K562 (cell line): ENCODE data around the gene MCM9. TPM values are rescaled to one million over a fixed set of nuclear protein-coding genes. Genes with fewer than 3 reads are reported as not detected.

Experiments used
- EGR1 ChIP-seq: fragments of 450-650 bp; conservative IDR thresholded peaks from 2 replicates; pipeline ENCODE4 v1.6.1; 2017; ENCODE audit warnings: mild to moderate bottlenecking
- EP400 ChIP-seq: fragments of 450-650 bp; IDR thresholded peaks from 2 replicates; pipeline ENCODE4 v1.6.1; 2017; ENCODE audit warnings: antibody characterized with exemption, mild to moderate bottlenecking, moderate library complexity
- ETS1 ChIP-seq: conservative IDR thresholded peaks from 2 replicates; pipeline ENCODE4 v1.6.1; 2011; ENCODE audit warnings: low read depth, mild to moderate bottlenecking, low read length; ENCODE audit not compliant: control insufficient read depth
- HDAC8 ChIP-seq: fragments of 450-650 bp; IDR thresholded peaks from 2 replicates; pipeline ENCODE4 v1.6.1; 2016; ENCODE audit warnings: mild to moderate bottlenecking, missing genetic modification characterization, moderate library complexity, missing compliant biosample characterization
- MAFG ChIP-seq: fragments of 450-650 bp; conservative IDR thresholded peaks from 2 replicates; pipeline ENCODE4 v1.6.1; 2016; ENCODE audit warnings: missing genetic modification characterization, missing compliant biosample characterization
- NCOA4 ChIP-seq: fragments of 450-650 bp; IDR thresholded peaks from 2 replicates; pipeline ENCODE4 v1.6.1; 2018; ENCODE audit warnings: mild to moderate bottlenecking; ENCODE audit not compliant: partially characterized antibody
- NFE2L1 ChIP-seq: fragments of 450-650 bp; IDR thresholded peaks from 2 replicates; pipeline ENCODE4 v1.6.1; 2016; ENCODE audit warnings: missing genetic modification characterization, low read depth, mild to moderate bottlenecking, missing compliant biosample characterization, moderate library complexity, borderline replicate concordance
- NRF1 ChIP-seq, 2 experiments: fragments of 450-650 bp; IDR thresholded peaks in 1 of 2; conservative IDR thresholded peaks in 1 of 2; 2 replicates each; pipeline ENCODE4 v1.6.1; 2014; ENCODE audit warnings: mild to moderate bottlenecking in 2 of 2
- PML ChIP-seq: IDR thresholded peaks from 2 replicates; pipeline ENCODE4 v1.6.1; 2012; ENCODE audit warnings: low read length, inconsistent platforms
- POLR3A ChIP-seq: IDR thresholded peaks from 2 replicates; pipeline ENCODE4 v1.6.1; 2011; ENCODE audit warnings: borderline replicate concordance, mild to moderate bottlenecking, moderate library complexity; ENCODE audit not compliant: insufficient read length, insufficient read depth; ENCODE audit errors: extremely low read depth
- SMARCB1 ChIP-seq: IDR thresholded peaks from 2 replicates; pipeline ENCODE4 v1.6.1; 2011; ENCODE audit warnings: improper control_type of control experiment, low read depth; ENCODE audit not compliant: insufficient read length
- TAF15 ChIP-seq: fragments of 200-400 bp; formaldehyde crosslinking; IDR thresholded peaks from 2 replicates; pipeline ENCODE4 v1.6.1; 2017; ENCODE audit warnings: mild to moderate bottlenecking, low read depth, low read length, moderate library complexity
- TAF9B ChIP-seq: fragments of 450-650 bp; IDR thresholded peaks from 2 replicates; pipeline ENCODE4 v1.6.1; 2018; ENCODE audit warnings: mild to moderate bottlenecking; ENCODE audit not compliant: partially characterized antibody
- XRCC4 ChIP-seq: IDR thresholded peaks from one replicate; pipeline ENCODE4 v1.6.1; 2011; ENCODE audit not compliant: insufficient read depth, insufficient read length; ENCODE audit errors: extremely low read depth
- ZNF280A ChIP-seq: fragments of 450-650 bp; IDR thresholded peaks from 2 replicates; pipeline ENCODE4 v1.6.1; 2018; ENCODE audit warnings: mild to moderate bottlenecking, low read depth; ENCODE audit not compliant: partially characterized antibody
- ZNF347 ChIP-seq: fragments of 450-650 bp; formaldehyde crosslinking; IDR thresholded peaks from 2 replicates; pipeline ENCODE4 v1.4.0; 2020; ENCODE audit warnings: low read depth, mild to moderate bottlenecking, moderate library complexity
- polyA plus RNA-seq, 8 experiments: library from polyadenylated mRNA; depleted of rRNA in 4 of 8; stranded (reverse) in 5 of 8; unstranded in 3 of 8; fragments of >200 nt; fragmentation: Nextera tagmentation in 2 of 8; fragmentation: Illumina TruSeq in 1 of 8; extraction: Ambion mirVana in 2 of 8; extraction: Trizol in 1 of 8; gene quantifications; 2 replicates each; pipeline versions ENCODE4 v1.2.1 to v1.2.3, GENCODE V29; 2011 to 2014; ENCODE audit warnings: inconsistent platforms in 1 of 8, missing spikeins in 1 of 8
- total RNA-seq, 7 experiments: library from RNA; depleted of rRNA in 6 of 7; stranded (reverse); fragments of >200 nt in 6 of 7; fragmentation: Illumina TruSeq in 2 of 7; extraction: Trizol in 2 of 7; gene quantifications; 2 replicates each; pipeline versions ENCODE4 v1.2.1 to v1.2.3, GENCODE V29; 2011 to 2021; ENCODE audit warnings: low replicate concordance in 1 of 7
- TF ChIP-seq, protein P1 (sequence below): sonication (generic); formaldehyde crosslinking; IDR thresholded peaks from 2 replicates; pipeline ENCODE4 v1.8.0; 2022; ENCODE audit warnings: mild to moderate bottlenecking, missing genetic modification reagents, borderline replicate concordance
- TF ChIP-seq, protein P2 (sequence below): fragments of 450-650 bp; formaldehyde crosslinking; IDR thresholded peaks from 2 replicates; pipeline ENCODE4 v1.4.0; 2022; ENCODE audit warnings: mild to moderate bottlenecking, moderate library complexity
- TF ChIP-seq, protein P3 (sequence below): fragments of 450-650 bp; formaldehyde crosslinking; IDR thresholded peaks from 2 replicates; pipeline ENCODE4 v1.4.0; 2020; ENCODE audit warnings: mild to moderate bottlenecking, moderate library complexity

The MCM9 gene
- total and polyA plus RNA-seq, 9 of the 15 experiments (the other 6 are each of a cell fraction or from before 2014, with no cell fraction given): 4.8 to 16.7 (median 11.6) TPM

DNA sequence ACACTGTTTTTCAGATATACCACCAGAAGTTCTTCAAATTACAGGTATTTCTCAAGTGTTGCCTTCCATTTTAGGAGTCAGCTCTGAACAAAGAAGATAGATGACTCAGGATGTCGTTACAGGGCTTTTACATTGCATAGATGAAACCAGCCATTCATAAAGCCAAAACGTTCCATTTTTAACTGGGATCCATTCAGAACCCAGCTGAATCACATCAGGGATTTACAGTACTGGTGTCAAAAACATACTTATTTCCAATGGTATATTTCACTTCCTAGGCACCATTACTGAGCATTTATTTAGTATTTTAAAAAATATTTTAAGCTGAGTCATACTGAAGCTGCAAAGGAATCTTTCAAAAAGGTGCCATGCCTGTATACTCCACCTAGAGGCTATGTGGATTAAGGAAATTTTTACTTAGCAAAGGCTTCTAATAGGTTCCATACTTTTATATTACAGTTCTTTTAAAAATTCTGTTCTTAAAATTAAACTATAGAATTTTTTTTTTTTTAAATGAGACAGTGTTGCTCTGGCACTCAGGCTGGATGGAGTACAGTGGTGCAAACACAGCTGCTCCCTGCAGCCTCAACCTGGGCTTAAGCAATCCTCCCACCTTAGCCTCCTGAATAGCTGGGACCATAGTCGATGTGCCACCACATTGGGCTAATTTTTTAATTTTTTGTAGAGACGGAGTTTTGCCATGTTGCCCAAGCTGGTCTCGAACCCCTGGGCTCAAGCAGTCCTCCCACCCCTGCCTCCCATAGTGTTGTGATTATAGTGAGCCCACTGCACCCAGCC, 38.4 kb downstream of the MCM9 start (continued):
- peak; percentile 75 for TF ChIP-seq EP400
- TF ChIP-seq, protein P1, sequence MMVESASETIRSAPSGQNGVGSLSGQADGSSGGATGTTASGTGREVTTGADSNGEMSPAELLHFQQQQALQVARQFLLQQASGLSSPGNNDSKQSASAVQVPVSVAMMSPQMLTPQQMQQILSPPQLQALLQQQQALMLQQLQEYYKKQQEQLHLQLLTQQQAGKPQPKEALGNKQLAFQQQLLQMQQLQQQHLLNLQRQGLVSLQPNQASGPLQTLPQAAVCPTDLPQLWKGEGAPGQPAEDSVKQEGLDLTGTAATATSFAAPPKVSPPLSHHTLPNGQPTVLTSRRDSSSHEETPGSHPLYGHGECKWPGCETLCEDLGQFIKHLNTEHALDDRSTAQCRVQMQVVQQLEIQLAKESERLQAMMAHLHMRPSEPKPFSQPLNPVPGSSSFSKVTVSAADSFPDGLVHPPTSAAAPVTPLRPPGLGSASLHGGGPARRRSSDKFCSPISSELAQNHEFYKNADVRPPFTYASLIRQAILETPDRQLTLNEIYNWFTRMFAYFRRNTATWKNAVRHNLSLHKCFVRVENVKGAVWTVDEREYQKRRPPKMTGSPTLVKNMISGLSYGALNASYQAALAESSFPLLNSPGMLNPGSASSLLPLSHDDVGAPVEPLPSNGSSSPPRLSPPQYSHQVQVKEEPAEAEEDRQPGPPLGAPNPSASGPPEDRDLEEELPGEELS: no peak
- no peak for TF ChIP-seq ZNF280A
- TF ChIP-seq HDAC8 (tag): no peak
- peak; percentile 98 for TF ChIP-seq MAFG (tag)
- TF ChIP-seq, protein P2, sequence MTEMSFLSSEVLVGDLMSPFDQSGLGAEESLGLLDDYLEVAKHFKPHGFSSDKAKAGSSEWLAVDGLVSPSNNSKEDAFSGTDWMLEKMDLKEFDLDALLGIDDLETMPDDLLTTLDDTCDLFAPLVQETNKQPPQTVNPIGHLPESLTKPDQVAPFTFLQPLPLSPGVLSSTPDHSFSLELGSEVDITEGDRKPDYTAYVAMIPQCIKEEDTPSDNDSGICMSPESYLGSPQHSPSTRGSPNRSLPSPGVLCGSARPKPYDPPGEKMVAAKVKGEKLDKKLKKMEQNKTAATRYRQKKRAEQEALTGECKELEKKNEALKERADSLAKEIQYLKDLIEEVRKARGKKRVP (CRISPR knock-in tag): no peak
- TF ChIP-seq EGR1: no peak
- TF ChIP-seq POLR3A: no peak
- TF ChIP-seq ETS1: no peak
- no peak for TF ChIP-seq NRF1 (conservative IDR thresholded peaks at IDR 0.05 in 1 of 2, IDR thresholded peaks at IDR 0.05 in 1 of 2)
- TF ChIP-seq, protein P3, sequence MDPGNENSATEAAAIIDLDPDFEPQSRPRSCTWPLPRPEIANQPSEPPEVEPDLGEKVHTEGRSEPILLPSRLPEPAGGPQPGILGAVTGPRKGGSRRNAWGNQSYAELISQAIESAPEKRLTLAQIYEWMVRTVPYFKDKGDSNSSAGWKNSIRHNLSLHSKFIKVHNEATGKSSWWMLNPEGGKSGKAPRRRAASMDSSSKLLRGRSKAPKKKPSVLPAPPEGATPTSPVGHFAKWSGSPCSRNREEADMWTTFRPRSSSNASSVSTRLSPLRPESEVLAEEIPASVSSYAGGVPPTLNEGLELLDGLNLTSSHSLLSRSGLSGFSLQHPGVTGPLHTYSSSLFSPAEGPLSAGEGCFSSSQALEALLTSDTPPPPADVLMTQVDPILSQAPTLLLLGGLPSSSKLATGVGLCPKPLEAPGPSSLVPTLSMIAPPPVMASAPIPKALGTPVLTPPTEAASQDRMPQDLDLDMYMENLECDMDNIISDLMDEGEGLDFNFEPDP (CRISPR knock-in tag): no peak
- peak; percentile 31 for TF ChIP-seq TAF9B
- peak; percentile 95 for TF ChIP-seq NFE2L1 (tag)
- no peak for TF ChIP-seq SMARCB1
- TF ChIP-seq NCOA4: no peak
- no peak for TF ChIP-seq ZNF347 (CRISPR knock-in tag)
- TF ChIP-seq TAF15: no peak
- TF ChIP-seq PML: no peak
- no peak for TF ChIP-seq XRCC4
